Lower lobe of right lung (tissue), 2 donors: Measurements from ENCODE around the gene FMN1. TPM values are rescaled to one million over a fixed set of nuclear protein-coding genes. Genes with fewer than 3 reads are reported as not detected.
A peak's percentile ranks its signal among the peaks of the same experiment; 100 is the strongest.

Experiments
- ATAC-seq, 2 donors: fragments of 200-7000 bp; cut with Tn5 transposase; one replicate each; pipeline ENCODE4 v1.9.1; 2020 to 2022; ENCODE audit warnings: mild to moderate bottlenecking in 2 of 2, moderate library complexity in 2 of 2
- DNase-seq: peaks from one replicate; pipeline ENCODE4 v3.0.0-alpha.2; 2020
- H3K27ac ChIP-seq: fragments of 200-600 bp; one replicate; pipeline ENCODE4 v1.8.0; 2022
- H3K27me3 ChIP-seq: fragments of 200-600 bp; one replicate; pipeline ENCODE4 v1.8.0; 2022; ENCODE audit warnings: low read depth
- H3K36me3 ChIP-seq: fragments of 200-600 bp; one replicate; pipeline ENCODE4 v1.8.0; 2022; ENCODE audit warnings: mild to moderate bottlenecking
- H3K4me1 ChIP-seq: fragments of 200-600 bp; one replicate; pipeline ENCODE4 v1.8.0; 2022
- H3K4me3 ChIP-seq: fragments of 200-600 bp; one replicate; pipeline ENCODE4 v1.8.0; 2022; ENCODE audit warnings: mild to moderate bottlenecking
- H3K9me3 ChIP-seq: fragments of 200-600 bp; one replicate; pipeline ENCODE4 v1.8.0; 2022
- intact Hi-C: fragments of 100-400 bp; cut with DNase I; formaldehyde crosslinking; loops from one replicate; pipeline ENCODE4 v1.11.0; 2022
- total RNA-seq: library from RNA; stranded (reverse); fragmentation: NEBNext Ultra II Directional; extraction: Animal tissue kit (Norgen Biotek cat#: 25700); gene quantifications from one replicate; pipeline ENCODE4 v1.2.1, GENCODE V29; 2021
- TF ChIP-seq, protein P1 (sequence below): fragments of 200-600 bp; IDR thresholded peaks from one replicate; pipeline ENCODE4 v1.8.0; 2022; ENCODE audit warnings: antibody characterized with exemption, mild to moderate bottlenecking
- donor health status: DM: no; HTN: yes; CAD: no; lungs with severe emphysema.

Gene FMN1
- total RNA-seq, 1 donor from 2014 or later = 38.8 TPM

DNA sequence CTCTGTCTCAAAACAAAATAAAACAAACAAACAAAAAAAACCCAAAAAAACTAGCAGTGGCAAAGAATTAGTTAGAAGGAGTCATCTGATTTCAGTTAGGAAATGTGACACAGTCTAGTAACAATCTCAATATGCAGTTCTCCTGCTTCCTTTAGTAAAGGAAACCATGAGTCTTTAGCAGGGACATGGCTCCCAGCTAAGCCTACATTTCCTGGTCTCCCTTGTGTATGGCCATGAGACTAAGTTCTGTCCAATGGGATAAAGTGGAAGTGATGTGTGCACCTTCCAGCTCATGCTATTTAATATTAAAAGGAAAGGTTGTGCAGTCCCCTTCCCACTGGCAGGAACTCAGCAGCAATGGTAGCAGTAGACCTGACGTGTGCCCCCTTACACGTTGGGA lies 402.1 kb downstream of the FMN1 start:
- H3K4me3 ChIP-seq = no peak overlapping the region
- TF ChIP-seq, protein P1, sequence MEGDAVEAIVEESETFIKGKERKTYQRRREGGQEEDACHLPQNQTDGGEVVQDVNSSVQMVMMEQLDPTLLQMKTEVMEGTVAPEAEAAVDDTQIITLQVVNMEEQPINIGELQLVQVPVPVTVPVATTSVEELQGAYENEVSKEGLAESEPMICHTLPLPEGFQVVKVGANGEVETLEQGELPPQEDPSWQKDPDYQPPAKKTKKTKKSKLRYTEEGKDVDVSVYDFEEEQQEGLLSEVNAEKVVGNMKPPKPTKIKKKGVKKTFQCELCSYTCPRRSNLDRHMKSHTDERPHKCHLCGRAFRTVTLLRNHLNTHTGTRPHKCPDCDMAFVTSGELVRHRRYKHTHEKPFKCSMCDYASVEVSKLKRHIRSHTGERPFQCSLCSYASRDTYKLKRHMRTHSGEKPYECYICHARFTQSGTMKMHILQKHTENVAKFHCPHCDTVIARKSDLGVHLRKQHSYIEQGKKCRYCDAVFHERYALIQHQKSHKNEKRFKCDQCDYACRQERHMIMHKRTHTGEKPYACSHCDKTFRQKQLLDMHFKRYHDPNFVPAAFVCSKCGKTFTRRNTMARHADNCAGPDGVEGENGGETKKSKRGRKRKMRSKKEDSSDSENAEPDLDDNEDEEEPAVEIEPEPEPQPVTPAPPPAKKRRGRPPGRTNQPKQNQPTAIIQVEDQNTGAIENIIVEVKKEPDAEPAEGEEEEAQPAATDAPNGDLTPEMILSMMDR = no peak
- ATAC-seq = no peak

DNA sequence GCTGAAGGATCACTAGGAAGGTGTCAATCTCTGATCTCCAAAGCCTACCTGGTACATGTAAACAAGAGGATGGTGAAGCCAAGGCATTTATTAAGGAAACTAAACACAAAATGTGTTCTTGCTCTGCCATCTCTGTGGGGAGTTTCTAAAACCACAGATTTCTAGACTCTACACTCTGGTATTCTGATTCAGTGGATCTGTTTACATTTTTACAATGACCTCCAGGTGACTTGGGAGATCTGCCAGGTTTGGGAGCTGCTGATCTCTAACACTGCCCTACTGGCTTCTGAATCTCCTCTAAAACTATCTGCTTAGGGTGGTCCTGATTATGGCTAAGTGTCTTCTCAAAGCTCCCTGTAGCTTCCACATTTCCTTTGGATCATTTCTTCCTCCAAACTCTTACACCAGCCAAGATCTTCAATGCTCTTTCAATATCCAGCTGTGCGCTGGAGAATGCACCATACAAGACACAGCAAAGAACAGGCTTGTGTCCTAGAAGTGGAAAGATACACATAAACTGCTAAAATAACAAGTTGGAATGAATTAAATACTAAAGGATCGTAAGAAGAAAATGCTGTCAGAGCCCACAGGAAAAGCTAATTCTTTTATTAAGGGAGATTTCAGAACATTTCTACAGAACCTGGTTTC lies 404.0 kb downstream of the FMN1 start:
- ATAC-seq (no peak), DNase-seq (no peak)

More for the DNA sequence above, 402.1 kb downstream of the FMN1 start:
- Histone ChIP-seq H3K4me1 (no peaks in the 10 kb centered on the region), H3K9me3 (no peaks in the 10 kb centered on the region), H3K36me3 (no peaks in the 10 kb centered on the region), H3K27ac (no peak overlapping the region), H3K27me3 (no peaks in the 10 kb centered on the region)
- no peak for DNase-seq
- intact Hi-C loops = no loop called here

DNA sequence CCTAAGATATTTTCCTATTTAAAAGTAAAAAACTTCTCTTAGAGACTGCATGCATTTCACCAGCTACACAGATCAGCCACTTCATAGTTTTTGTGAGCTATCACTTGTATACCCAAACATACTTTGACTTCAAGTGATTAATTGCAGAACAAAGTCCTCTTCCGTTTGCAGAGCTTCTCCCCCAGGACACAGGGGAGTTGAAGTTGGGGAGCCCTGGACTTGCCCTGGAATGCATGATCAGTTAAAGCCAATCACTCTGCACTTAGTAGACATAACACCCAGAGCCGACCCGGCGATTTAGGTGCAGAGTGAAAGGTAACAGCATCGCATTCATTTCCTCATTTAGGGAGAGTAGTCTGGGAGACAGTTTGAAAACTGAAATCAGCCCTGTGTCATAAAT lies 406.6 kb downstream of the FMN1 start:
- Histone ChIP-seq H3K4me1 (no peaks in the 10 kb centered on the region), H3K36me3 (no peaks in the 10 kb centered on the region), H3K27ac (no peak overlapping the region), H3K9me3 (no peaks in the 10 kb centered on the region), H3K27me3 (no peaks in the 10 kb centered on the region), H3K4me3 (no peak overlapping the region)
- TF ChIP-seq, protein P1 = no peak
- DNase-seq (peak; percentile 40), ATAC-seq (no peak)
- intact Hi-C loops = no loop called here

More for the DNA sequence above, 404.0 kb downstream of the FMN1 start:
- H3K27ac ChIP-seq = no peak overlapping the region
- intact Hi-C loops = no loop called here
- TF ChIP-seq, protein P1 = no peak
- no peak overlapping the region for H3K4me3 ChIP-seq
- H3K36me3 ChIP-seq = no peaks in the 10 kb centered on the region
- H3K9me3 ChIP-seq = no peaks in the 10 kb centered on the region
- H3K4me1 ChIP-seq = no peaks in the 10 kb centered on the region
- H3K27me3 ChIP-seq = no peaks in the 10 kb centered on the region

DNA sequence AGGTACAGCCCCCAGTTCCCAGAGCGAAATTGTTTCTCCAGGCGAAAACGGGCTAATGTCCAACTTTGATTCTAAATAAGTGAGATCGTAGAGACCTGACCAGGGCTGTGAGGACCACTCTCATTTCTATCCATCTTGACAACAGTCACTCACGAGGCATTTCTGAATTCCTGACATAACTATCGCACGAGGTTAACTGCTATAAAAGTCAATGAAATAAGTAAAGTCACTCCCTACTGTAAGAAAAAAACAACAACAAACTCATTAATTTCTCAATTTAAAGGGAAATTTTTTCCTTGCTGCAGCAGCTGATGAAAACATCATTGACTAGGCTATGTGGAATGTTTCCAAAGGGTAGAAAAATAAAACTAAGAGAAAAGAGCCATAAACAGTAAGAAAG lies 407.6 kb downstream of the FMN1 start:
- DNase-seq (no peak), ATAC-seq (no peak)
- H3K36me3 ChIP-seq = no peaks in the 10 kb centered on the region
- TF ChIP-seq, protein P1 = no peak
- H3K27ac ChIP-seq = no peak overlapping the region
- H3K4me3 ChIP-seq = no peak overlapping the region
- no peaks in the 10 kb centered on the region for H3K4me1 ChIP-seq
- intact Hi-C loops = no loop called here
- no peaks in the 10 kb centered on the region for H3K27me3 ChIP-seq
- H3K9me3 ChIP-seq = no peaks in the 10 kb centered on the region

DNA sequence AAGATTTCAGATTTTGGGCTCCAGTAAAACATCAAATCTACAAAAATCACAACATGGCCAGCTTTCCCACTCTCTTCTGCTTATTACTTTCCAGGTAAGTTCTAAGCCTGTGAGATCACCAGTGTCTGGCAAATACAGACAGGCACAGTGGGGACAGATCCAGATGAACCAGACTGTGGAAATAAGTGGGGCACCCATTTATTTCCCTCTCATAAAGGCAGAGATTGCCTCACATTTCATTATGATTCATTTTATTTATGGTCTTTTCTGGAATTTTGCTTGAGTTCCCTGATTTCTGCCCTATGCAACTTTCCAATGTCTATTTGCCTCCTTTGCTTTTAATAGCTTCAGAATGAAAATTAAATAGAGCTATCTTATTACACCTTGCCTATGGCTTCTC lies 409.9 kb downstream of the FMN1 start:
- Histone ChIP-seq H3K27ac (no peak overlapping the region), H3K4me3 (no peak overlapping the region), H3K9me3 (no peaks in the 10 kb centered on the region), H3K4me1 (no peaks in the 10 kb centered on the region), H3K27me3 (no peaks in the 10 kb centered on the region), H3K36me3 (no peaks in the 10 kb centered on the region)
- ATAC-seq (no peak), DNase-seq (no peak)
- intact Hi-C loops = no loop called here
- TF ChIP-seq, protein P1 = no peak
